HL-60 (cell line): ENCODE measurements around the gene PANK2.

ENCODE experiments used
- DNase-seq, 2 experiments: peaks; one replicate each; pipeline ENCODE4 v3.0.0-alpha.2; 2010 to 2020; ENCODE audit warnings: low read depth in 1 of 2, low spot score in 1 of 2
- H3K27ac ChIP-seq: fragments of 250-450 bp; sonication (Bioruptor Pico); replicated peaks from 2 replicates; pipeline ENCODE4 v1.5.1; 2020; ENCODE audit warnings: mild to moderate bottlenecking, moderate library complexity
- H3K27me3 ChIP-seq: fragments of 250-450 bp; sonication (Bioruptor Pico); 2 replicates; pipeline ENCODE4 v1.5.1; 2021; ENCODE audit warnings: mild to moderate bottlenecking, moderate library complexity; ENCODE audit not compliant: insufficient read depth, poor library complexity, severe bottlenecking
- H3K4me3 ChIP-seq: replicated peaks from 2 replicates; pipeline ENCODE4 v1.5.1; 2011; ENCODE audit warnings: mild to moderate bottlenecking, control low read depth, low read length; ENCODE audit not compliant: insufficient read depth
- CTCF ChIP-seq: IDR thresholded peaks from one replicate; pipeline ENCODE4 v1.5.1; 2011; ENCODE audit warnings: low read length, control low read depth, inconsistent platforms; ENCODE audit not compliant: insufficient read depth
- GABPA ChIP-seq: IDR thresholded peaks from 2 replicates; pipeline ENCODE4 v1.6.1; 2012; ENCODE audit warnings: low read depth
- POLR2AphosphoS5 ChIP-seq: IDR thresholded peaks from 2 replicates; pipeline ENCODE4 v1.6.1; 2012; ENCODE audit warnings: low read depth
- REST ChIP-seq: IDR thresholded peaks from 2 replicates; pipeline ENCODE4 v1.6.1; 2012; ENCODE audit warnings: low read depth; ENCODE audit not compliant: insufficient replicate concordance
- SPI1 ChIP-seq: IDR thresholded peaks from 2 replicates; pipeline ENCODE4 v1.6.1; 2012; ENCODE audit warnings: low read depth, mild to moderate bottlenecking, borderline replicate concordance

PANK2 gene

GRCh38 chr20:3885715-3886114 is 3.5 kb upstream of the PANK2 start:
- Histone ChIP-seq H3K4me3 (no peak overlapping the region), H3K27me3 (no peaks in the 10 kb centered on the region), H3K27ac (no peak overlapping the region)
- TF ChIP-seq REST (no peak), POLR2AphosphoS5 (no peak), CTCF (no peak), GABPA (no peak), SPI1 (no peak)
- DNase-seq, result no peak

- peak overlapping the region; percentile 90 for H3K27ac ChIP-seq
- H3K27me3 ChIP-seq, result no peaks in the 10 kb centered on the region
- TF ChIP-seq GABPA, result no peak
- TF ChIP-seq SPI1, result peak; percentile 34; the same call in 1 of the 2 replicates
- no peak for DNase-seq
- H3K4me3 ChIP-seq, result peak overlapping the region; percentile 89
These were observed 1.1 kb upstream of the PANK2 start for GRCh38 chr20:3887876-3888620.

DNA sequence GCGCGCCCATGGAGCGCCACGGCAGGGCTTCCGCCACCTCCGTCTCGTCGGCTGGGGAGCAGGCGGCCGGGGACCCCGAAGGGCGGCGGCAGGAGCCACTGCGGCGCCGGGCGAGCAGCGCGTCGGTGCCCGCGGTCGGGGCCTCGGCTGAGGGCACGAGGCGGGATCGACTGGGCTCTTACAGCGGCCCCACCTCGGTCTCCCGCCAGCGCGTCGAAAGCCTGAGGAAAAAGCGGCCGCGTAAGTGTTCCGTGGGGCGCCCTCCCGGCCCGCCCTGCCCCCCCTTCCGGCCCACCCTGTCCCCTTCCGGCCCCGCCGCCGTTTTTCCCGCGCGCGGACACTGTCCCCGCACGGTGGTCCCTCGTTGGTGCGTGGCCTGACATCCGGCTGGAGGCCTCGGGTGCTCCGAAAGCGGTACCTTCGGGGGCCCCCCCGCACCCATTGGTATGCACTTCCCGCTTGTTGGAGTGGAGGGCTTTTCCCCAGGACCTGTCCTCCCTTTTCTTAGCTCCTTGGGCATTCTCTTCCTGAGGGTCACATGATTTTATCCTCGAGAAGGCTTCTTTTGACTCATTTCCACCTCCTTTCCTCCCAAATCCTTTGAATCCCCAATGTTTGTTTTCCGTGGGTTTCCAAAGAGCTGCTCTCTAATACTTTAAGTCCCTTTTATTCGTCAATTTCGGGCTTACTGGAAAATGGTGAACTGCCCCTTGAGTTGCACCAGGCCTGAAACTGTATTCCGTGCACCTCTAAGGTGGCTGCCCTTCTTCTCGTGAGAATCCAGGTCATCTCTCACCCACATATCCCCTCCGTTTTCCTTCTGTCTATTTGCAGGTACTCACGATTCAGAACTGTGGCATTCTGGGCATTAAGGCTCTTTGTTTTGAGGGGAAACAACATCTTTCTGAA is 556 bp downstream of the PANK2 start:
- DNase-seq, result peak in 1 of 2 experiments; percentile 22
- peak overlapping the region; percentile 90 for H3K27ac ChIP-seq
- H3K27me3 ChIP-seq, result no peaks in the 10 kb centered on the region
- TF ChIP-seq SPI1 (no peak), REST (no peak), GABPA (no peak), CTCF (no peak), POLR2AphosphoS5 (no peak)
- H3K4me3 ChIP-seq, result peak overlapping the region; percentile 89

DNA sequence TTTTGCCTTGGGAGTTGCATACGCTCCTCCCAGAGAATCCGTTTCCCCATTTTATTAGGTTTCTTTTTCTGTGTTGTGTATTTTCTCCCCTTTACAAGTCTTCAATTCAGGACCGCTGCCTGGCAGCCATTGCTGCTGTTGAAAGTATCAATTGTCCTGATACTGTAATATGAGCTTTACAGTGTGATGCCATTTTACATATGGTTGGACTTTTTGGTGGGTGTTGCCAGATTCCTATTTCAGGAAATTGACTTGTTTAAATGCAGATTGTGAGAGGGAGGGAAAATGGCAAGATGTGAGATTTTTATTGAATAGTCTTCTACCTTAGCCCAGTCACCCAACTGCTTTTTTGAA is 1.2 kb downstream of the PANK2 start:
- peak overlapping the region; percentile 90 for H3K27ac ChIP-seq
- DNase-seq, result no peak

More for the DNA sequence above, 1.2 kb downstream of the PANK2 start:
- Histone ChIP-seq H3K4me3 (peak overlapping the region; percentile 89), H3K27me3 (no peaks in the 10 kb centered on the region)
- TF ChIP-seq GABPA, result no peak
- TF ChIP-seq CTCF, result no peak
- no peak for TF ChIP-seq REST
- TF ChIP-seq SPI1, result peak; percentile 37; the same call in 1 of the 2 replicates
